B cell (primary cell): ENCODE results near the gene FAM184B. TPM values are rescaled to one million over a fixed set of nuclear protein-coding genes. Genes with fewer than 3 reads are reported as not detected.

Experiments used
- ATAC-seq: fragments of 200-7000 bp; cut with Tn5 transposase; one replicate; pipeline ENCODE4 v1.10.0; 2021; ENCODE audit warnings: low read depth, mild to moderate bottlenecking, moderate number of reproducible peaks, moderate library complexity
- CTCF ChIA-PET: fragments of 350-600 bp; sonication (Branson Sonifier 250); formaldehyde crosslinking; loops from one replicate; lab custom pipeline; 2021; ENCODE audit warnings: antibody characterized with exemption, inconsistent platforms; lab: Charles Lee
- POLR2A ChIA-PET: fragments of 350-600 bp; sonication (Branson Sonifier 250); formaldehyde crosslinking; loops from one replicate; lab custom pipeline; 2021; ENCODE audit warnings: antibody characterized with exemption; lab: Charles Lee
- DNase-seq: peaks from one replicate; pipeline ENCODE4 v3.0.0; 2013
- H2AFZ ChIP-seq: 2 replicates; pipeline ENCODE4 v1.6.1; 2012; ENCODE audit warnings: mild to moderate bottlenecking, low read depth, low read length; ENCODE audit not compliant: insufficient read depth, poor library complexity, severe bottlenecking
- H3K27ac ChIP-seq, 2 donors: 1 replicate in 1 of 2; 2 replicates in 1 of 2; pipeline ENCODE4 v1.5.1; 2012 to 2013; ENCODE audit warnings: low read length in 2 of 2, mild to moderate bottlenecking in 2 of 2, moderate library complexity in 1 of 2
- H3K27me3 ChIP-seq, 4 experiments: fragments of 200-600 bp in 1 of 4; sonication (generic) in 1 of 4; replicated peaks in 1 of 4; 1 replicate in 2 of 4; 2 replicates in 2 of 4; pipeline versions ENCODE4 v1.6.1 to v1.7.0; 2013 to 2016; ENCODE audit warnings: low read length in 3 of 4, mild to moderate bottlenecking in 2 of 4, mixed read lengths in 1 of 4, moderate library complexity in 1 of 4; ENCODE audit not compliant: insufficient read depth in 4 of 4, control insufficient read depth in 3 of 4; ENCODE audit errors: control extremely low read depth in 1 of 4
- H3K36me3 ChIP-seq, 2 experiments: replicated peaks in 1 of 2; 1 replicate in 1 of 2; 2 replicates in 1 of 2; pipeline versions ENCODE4 v1.6.1 to v1.7.1; 2013; ENCODE audit warnings: low read length in 1 of 2; ENCODE audit not compliant: insufficient read depth in 2 of 2, control insufficient read depth in 1 of 2; ENCODE audit errors: control extremely low read depth in 1 of 2, extremely low read depth in 1 of 2
- H3K4me1 ChIP-seq, 2 donors: fragments of 200-600 bp in 1 of 2; sonication (generic) in 1 of 2; 1 replicate in 1 of 2; 2 replicates in 1 of 2; pipeline versions ENCODE4 v1.5.1 to v1.6.1; 2013 to 2017; ENCODE audit warnings: low read length in 2 of 2; ENCODE audit not compliant: control insufficient read depth in 2 of 2, insufficient read depth in 2 of 2
- H3K4me2 ChIP-seq: replicated peaks from 2 replicates; pipeline ENCODE3; 2012; ENCODE audit warnings: mild to moderate bottlenecking, low read depth, low read length; ENCODE audit not compliant: poor library complexity, severe bottlenecking
- H3K4me3 ChIP-seq, 5 experiments: fragments of 200-600 bp in 1 of 5; sonication (generic) in 1 of 5; 1 replicate in 3 of 5; 2 replicates in 2 of 5; pipeline versions ENCODE4 v1.5.1 to v1.7.0; 2011 to 2016; ENCODE audit warnings: low read length in 4 of 5, mild to moderate bottlenecking in 4 of 5, low read depth in 2 of 5, control low read depth in 1 of 5, moderate library complexity in 1 of 5; ENCODE audit not compliant: insufficient read depth in 1 of 5; ENCODE audit errors: control extremely low read depth in 1 of 5, extremely low read depth in 1 of 5
- H3K79me2 ChIP-seq: fragments of 200-600 bp; sonication (generic); one replicate; pipeline ENCODE4 v1.6.0; 2016; ENCODE audit warnings: low read length; ENCODE audit not compliant: control insufficient read depth, insufficient read depth
- H3K9ac ChIP-seq: fragments of 200-600 bp; sonication (generic); 2 replicates; pipeline ENCODE4 v1.6.1; 2017; ENCODE audit warnings: mild to moderate bottlenecking, low read length, moderate library complexity
- H3K9me3 ChIP-seq, 3 donors: one replicate each; pipeline versions ENCODE4 v1.6.1 to v1.7.1; 2013; ENCODE audit warnings: low read length in 2 of 3; ENCODE audit not compliant: control insufficient read depth in 2 of 3, insufficient read depth in 1 of 3; ENCODE audit errors: control extremely low read depth in 1 of 3
- H4K20me1 ChIP-seq: 2 replicates; pipeline ENCODE4 v1.6.0; 2012; ENCODE audit warnings: mild to moderate bottlenecking, low read length; ENCODE audit not compliant: insufficient read depth, control insufficient read depth, poor library complexity, severe bottlenecking
- H3K27ac Mint-ChIP-seq: one replicate; pipeline ENCODE4 v1.8.0; 2021; ENCODE audit warnings: mixed read lengths
- H3K27me3 Mint-ChIP-seq: one replicate; pipeline ENCODE4 v1.8.0; 2021; ENCODE audit warnings: mixed read lengths
- H3K4me1 Mint-ChIP-seq: one replicate; pipeline ENCODE4 v1.8.0; 2021; ENCODE audit warnings: mixed read lengths
- H3K4me3 Mint-ChIP-seq: one replicate; pipeline ENCODE4 v1.8.0; 2021; ENCODE audit warnings: mixed read lengths
- H3K9me3 Mint-ChIP-seq: one replicate; pipeline ENCODE4 v1.8.0; 2022; ENCODE audit warnings: mixed read lengths; ENCODE audit not compliant: insufficient read depth
- EZH2 ChIP-seq: IDR thresholded peaks from 2 replicates; pipeline ENCODE4 v1.6.1; 2012; ENCODE audit warnings: borderline replicate concordance, low read depth, mild to moderate bottlenecking, moderate library complexity, low read length; ENCODE audit not compliant: insufficient read depth, poor library complexity, severe bottlenecking
- WGBS: methylation state at CpG from one replicate; pipeline ENCODE4 v1.1.5; 2013; ENCODE audit warnings: missing lambda C conversion rate; ENCODE audit not compliant: insufficient coverage; 5-methylcytosine and 5-hydroxymethylcytosine counted together
- intact Hi-C: fragments of 100-400 bp; cut with micrococcal nuclease; formaldehyde crosslinking; loops from one replicate; pipeline ENCODE4 v1.10.0; 2022
- polyA plus RNA-seq: library from polyadenylated mRNA; depleted of rRNA; stranded (reverse); fragments of >200 nt; gene quantifications from 2 replicates; pipeline ENCODE4 v1.2.3, GENCODE V29; 2012
- total RNA-seq, 2 donors: library from RNA; stranded (reverse); fragments of 120-200 nt in 1 of 2; gene quantifications; 1 replicate in 1 of 2; 2 replicates in 1 of 2; pipeline versions ENCODE4 v1.2.3 to v1.2.4, GENCODE V29; 2013 to 2022
- TF ChIP-seq, protein P1 (sequence below): fragments of 200-600 bp; IDR thresholded peaks from one replicate; pipeline ENCODE4 v1.8.0; 2022; ENCODE audit warnings: antibody characterized with exemption, mild to moderate bottlenecking

The FAM184B gene
- total and polyA plus RNA-seq, 2 donors (not counting 1 experiment from before 2014, with no cell fraction given), result not detected

DNA sequence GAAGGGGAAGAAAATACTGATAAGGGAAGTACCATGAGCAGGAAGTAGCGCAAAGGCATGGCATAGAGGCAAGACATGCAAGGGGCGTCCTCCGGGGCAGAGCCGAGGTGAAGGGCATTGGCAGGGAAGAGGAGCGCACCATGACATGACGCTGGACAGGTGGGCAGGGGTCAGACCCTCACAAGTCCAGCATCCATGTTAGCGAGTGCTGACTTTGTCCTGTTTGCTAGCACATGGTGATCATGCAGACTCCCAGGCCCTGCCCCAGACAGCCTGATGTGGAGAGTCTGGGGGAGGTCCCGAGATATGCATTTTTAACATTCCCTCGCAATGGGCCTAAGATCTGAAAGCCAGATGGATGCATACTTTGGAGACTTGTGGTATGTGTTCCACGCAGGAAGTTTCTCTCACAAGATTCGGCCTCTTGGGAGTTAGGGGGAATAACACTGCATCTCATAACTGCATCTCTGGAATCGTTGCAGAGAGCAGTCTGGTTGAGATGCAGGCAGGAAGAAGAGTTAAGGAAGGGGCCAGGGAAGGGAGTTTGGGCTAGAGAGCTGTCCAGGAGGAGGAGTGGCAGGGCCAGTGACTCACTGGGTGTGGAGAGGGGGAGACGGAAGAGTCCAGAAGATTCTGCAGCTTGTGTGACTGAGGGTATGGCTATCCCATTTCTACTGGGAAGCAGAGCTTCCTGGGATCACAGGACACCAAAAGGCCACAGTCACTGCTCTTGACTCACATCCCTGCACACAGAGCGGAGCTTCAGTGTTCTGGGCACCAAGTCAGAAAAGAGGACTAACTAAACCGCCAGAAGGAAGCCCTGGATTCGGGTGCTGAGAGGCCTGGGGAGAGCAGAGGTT is 59.7 kb downstream of the FAM184B start:
- Histone ChIP-seq H3K27me3 (peaks cover 0 to 2% (median 0%) of the 10 kb centered on the region in 4 experiments), H4K20me1 (no peaks in the 10 kb centered on the region), H3K4me3 (no peak overlapping the region), H3K9ac (no peak overlapping the region), H3K9me3 (no peaks in the 10 kb centered on the region), H3K36me3 (no peaks in the 10 kb centered on the region), H3K4me2 (no peak overlapping the region), H3K79me2 (no peaks in the 10 kb centered on the region), H3K27ac (no peak overlapping the region), H2AFZ (no peak overlapping the region), H3K4me1 (no peaks in the 10 kb centered on the region)
- WGBS, result 91% methylated on average over 14 of the region's 16 CpGs
- DNase-seq (no peak), ATAC-seq (no peak)
- no peaks in the 10 kb centered on the region for H3K4me1 Mint-ChIP-seq
- no peak overlapping the region for H3K4me3 Mint-ChIP-seq
- no peaks in the 10 kb centered on the region for H3K9me3 Mint-ChIP-seq
- peaks cover 13% of the 10 kb centered on the region for H3K27me3 Mint-ChIP-seq
- POLR2A ChIA-PET, result no interaction called here
- intact Hi-C loops, result no loop called here
- CTCF ChIA-PET, result interaction anchor here (0.7 kb wide), 1 partner anchor 19 kb away, joined by 3 read pairs; no protein-coding TSS in a partner anchor
- TF ChIP-seq EZH2, result no peak
- TF ChIP-seq, protein P1, sequence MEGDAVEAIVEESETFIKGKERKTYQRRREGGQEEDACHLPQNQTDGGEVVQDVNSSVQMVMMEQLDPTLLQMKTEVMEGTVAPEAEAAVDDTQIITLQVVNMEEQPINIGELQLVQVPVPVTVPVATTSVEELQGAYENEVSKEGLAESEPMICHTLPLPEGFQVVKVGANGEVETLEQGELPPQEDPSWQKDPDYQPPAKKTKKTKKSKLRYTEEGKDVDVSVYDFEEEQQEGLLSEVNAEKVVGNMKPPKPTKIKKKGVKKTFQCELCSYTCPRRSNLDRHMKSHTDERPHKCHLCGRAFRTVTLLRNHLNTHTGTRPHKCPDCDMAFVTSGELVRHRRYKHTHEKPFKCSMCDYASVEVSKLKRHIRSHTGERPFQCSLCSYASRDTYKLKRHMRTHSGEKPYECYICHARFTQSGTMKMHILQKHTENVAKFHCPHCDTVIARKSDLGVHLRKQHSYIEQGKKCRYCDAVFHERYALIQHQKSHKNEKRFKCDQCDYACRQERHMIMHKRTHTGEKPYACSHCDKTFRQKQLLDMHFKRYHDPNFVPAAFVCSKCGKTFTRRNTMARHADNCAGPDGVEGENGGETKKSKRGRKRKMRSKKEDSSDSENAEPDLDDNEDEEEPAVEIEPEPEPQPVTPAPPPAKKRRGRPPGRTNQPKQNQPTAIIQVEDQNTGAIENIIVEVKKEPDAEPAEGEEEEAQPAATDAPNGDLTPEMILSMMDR, result no peak
- H3K27ac Mint-ChIP-seq, result no peak overlapping the region

DNA sequence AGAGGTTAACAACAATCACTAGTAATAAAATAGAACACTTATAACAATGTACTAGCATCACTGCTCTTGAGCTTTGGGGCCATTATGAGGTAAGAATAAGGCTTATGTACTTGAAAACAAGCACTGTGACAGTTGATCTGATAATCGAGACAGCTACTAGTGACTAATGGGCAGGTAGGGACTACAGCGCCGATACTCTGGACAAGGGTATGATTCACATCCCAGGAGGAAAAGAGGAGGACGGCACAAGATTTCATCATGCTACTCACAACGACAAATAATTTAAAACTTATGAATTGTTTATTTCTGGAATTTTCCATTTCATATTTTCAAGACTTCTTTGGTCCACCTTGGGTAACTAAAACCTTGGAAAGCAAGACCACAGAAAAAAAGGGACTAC is 62.3 kb downstream of the FAM184B start:
- Histone ChIP-seq H3K9me3 (no peaks in the 10 kb centered on the region), H4K20me1 (no peaks in the 10 kb centered on the region), H3K27me3 (peaks cover 0 to 2% (median 0%) of the 10 kb centered on the region in 4 experiments), H3K4me2 (no peak overlapping the region), H3K4me1 (no peaks in the 10 kb centered on the region), H3K79me2 (no peaks in the 10 kb centered on the region), H2AFZ (no peak overlapping the region), H3K36me3 (no peaks in the 10 kb centered on the region), H3K4me3 (no peak overlapping the region), H3K27ac (no peak overlapping the region), H3K9ac (no peak overlapping the region)
- CTCF ChIA-PET, result no interaction called here
- H3K27ac Mint-ChIP-seq, result no peak overlapping the region
- no peak for DNase-seq
- ATAC-seq, result no peak
- H3K4me3 Mint-ChIP-seq, result no peak overlapping the region
- intact Hi-C loops, result no loop called here
- H3K4me1 Mint-ChIP-seq, result no peaks in the 10 kb centered on the region
- H3K27me3 Mint-ChIP-seq, result peaks cover 3% of the 10 kb centered on the region
- TF ChIP-seq, protein P1, result no peak
- no peak for TF ChIP-seq EZH2
- no peaks in the 10 kb centered on the region for H3K9me3 Mint-ChIP-seq
- 93% methylated on average over 3 of the region's 5 CpGs for WGBS
- POLR2A ChIA-PET, result no interaction called here
